Thyroid gland (tissue), 4 donors: ENCODE data around the gene RGP1. TPM values are rescaled to one million over a fixed set of nuclear protein-coding genes. Genes with fewer than 3 reads are reported as not detected.

Experiments
- DNase-seq, 2 donors: peaks; one replicate each; pipeline ENCODE4 v3.0.0-alpha.2; 2019
- H3K27ac ChIP-seq, 3 donors: fragments of 200-600 bp; sonication (generic); 1 replicate in 2 of 3; 2 replicates in 1 of 3; pipeline ENCODE4 v1.5.1; 2016 to 2019; ENCODE audit warnings: mild to moderate bottlenecking in 1 of 3, moderate library complexity in 1 of 3
- H3K27me3 ChIP-seq: fragments of 200-600 bp; sonication (generic); one replicate; pipeline ENCODE4 v1.5.1; 2019
- H3K36me3 ChIP-seq, 2 donors: fragments of 200-600 bp; sonication (generic); one replicate each; pipeline ENCODE4 v1.5.1; 2016 to 2019
- H3K4me1 ChIP-seq, 2 donors: fragments of 200-600 bp; sonication (generic); one replicate each; pipeline ENCODE4 v1.5.1; 2017 to 2019
- H3K4me3 ChIP-seq, 3 donors: fragments of 200-600 bp; sonication (generic); replicated peaks in 1 of 3; 1 replicate in 2 of 3; 2 replicates in 1 of 3; pipeline ENCODE4 v1.5.1; 2016; ENCODE audit warnings: mild to moderate bottlenecking in 1 of 3
- H3K9me3 ChIP-seq: fragments of 200-600 bp; sonication (generic); one replicate; pipeline ENCODE4 v1.5.1; 2017
- CTCF ChIP-seq, 6 experiments: fragments of 200-600 bp in 3 of 6; fragments of 450-650 bp in 3 of 6; sonication (generic) in 3 of 6; IDR thresholded peaks; one replicate each; pipeline ENCODE4 v1.5.1; 2016 to 2019; ENCODE audit warnings: antibody characterized with exemption in 6 of 6, mild to moderate bottlenecking in 2 of 6, inconsistent platforms in 1 of 6, moderate library complexity in 1 of 6
- POLR2A ChIP-seq, 2 donors: fragments of 450-650 bp; IDR thresholded peaks; one replicate each; pipeline ENCODE4 v1.6.1; 2017; ENCODE audit warnings: antibody characterized with exemption in 2 of 2, mild to moderate bottlenecking in 2 of 2, moderate library complexity in 1 of 2
- WGBS, 2 donors: methylation state at CpG; one replicate each; pipeline ENCODE4 v1.1.5; 2017; 5-methylcytosine and 5-hydroxymethylcytosine counted together
- intact Hi-C: fragments of 100-400 bp; cut with DNase I; formaldehyde crosslinking; loops from one replicate; pipeline ENCODE4 v1.15.1; 2023
- total RNA-seq, 4 donors: library from RNA; depleted of rRNA; stranded (reverse); fragments of >200 nt; gene quantifications; one replicate each; pipeline ENCODE4 v1.2.3, GENCODE V29; 2016

RGP1 gene
- total RNA-seq, 4 donors from 2014 or later: 25.4 to 34.0 (median 30.2) TPM

- peaks cover 11 to 14% of the 10 kb centered on the region in 2 donors for H3K4me1 ChIP-seq
- no peak for DNase-seq
- no peaks in the 10 kb centered on the region for H3K9me3 ChIP-seq
- H3K27me3 ChIP-seq: no peaks in the 10 kb centered on the region
- peaks cover 66 to 69% of the 10 kb centered on the region in 2 donors for H3K36me3 ChIP-seq
- TF ChIP-seq POLR2A (IDR thresholded peaks at IDR 0.05) (no peak), CTCF (IDR thresholded peaks at IDR 0.05) (no peak)
- no peak overlapping the region for H3K27ac ChIP-seq
- 86 to 94% methylated on average over 1 to 7 of the region's 7 CpGs for WGBS, 2 donors
- intact Hi-C loops: no loop called here
- H3K4me3 ChIP-seq: no peak overlapping the region
Measured at GRCh38 chr9:35737143-35737542, 11.9 kb upstream of the RGP1 start.

- no peak for TF ChIP-seq CTCF (IDR thresholded peaks at IDR 0.05)
- no peak for TF ChIP-seq POLR2A (IDR thresholded peaks at IDR 0.05)
- no peak for DNase-seq
- Histone ChIP-seq H3K36me3 (peaks cover 71 to 78% of the 10 kb centered on the region in 2 donors), H3K27ac (no peak overlapping the region), H3K27me3 (no peaks in the 10 kb centered on the region), H3K4me1 (peaks cover 8 to 10% of the 10 kb centered on the region in 2 donors), H3K4me3 (no peak overlapping the region), H3K9me3 (no peaks in the 10 kb centered on the region)
- intact Hi-C loops: no loop called here
- WGBS, 2 donors: 91 to 94% methylated on average over 4 of the region's 4 CpGs
Measured at GRCh38 chr9:35738186-35738585, 10.9 kb upstream of the RGP1 start.

GRCh38 chr9:35738924-35739323 is 10.2 kb upstream of the RGP1 start:
- peaks cover 77 to 86% of the 10 kb centered on the region in 2 donors for H3K36me3 ChIP-seq
- H3K27me3 ChIP-seq: no peaks in the 10 kb centered on the region
- H3K4me3 ChIP-seq: no peak overlapping the region
- no peak for DNase-seq
- WGBS, 2 donors: 86 to 95% methylated on average over 7 of the region's 7 CpGs
- H3K27ac ChIP-seq: no peak overlapping the region
- no peaks in the 10 kb centered on the region for H3K9me3 ChIP-seq
- H3K4me1 ChIP-seq: peaks cover 2% of the 10 kb centered on the region in 2 donors
- intact Hi-C loops: no loop called here
- TF ChIP-seq POLR2A (IDR thresholded peaks at IDR 0.05) (no peak), CTCF (IDR thresholded peaks at IDR 0.05) (no peak)

- Histone ChIP-seq H3K9me3 (no peaks in the 10 kb centered on the region), H3K27ac (no peak overlapping the region), H3K27me3 (no peaks in the 10 kb centered on the region), H3K36me3 (peaks cover 78 to 89% of the 10 kb centered on the region in 2 donors), H3K4me3 (no peak overlapping the region), H3K4me1 (no peaks in the 10 kb centered on the region)
- TF ChIP-seq CTCF (IDR thresholded peaks at IDR 0.05): no peak
- DNase-seq: no peak
- intact Hi-C loops: loop anchor here (10.0 kb wide), 1 partner anchor 85 kb away; the partner anchor contains the start of genes FAM221B and TMEM8B
- 91 to 100% methylated on average over 5 to 6 of the region's 6 CpGs for WGBS, 2 donors
Measured at GRCh38 chr9:35740243-35740642, 8.8 kb upstream of the RGP1 start.

- WGBS, 2 donors: 89 to 93% methylated on average over 7 of the region's 7 CpGs
- no peak for DNase-seq
- TF ChIP-seq POLR2A (IDR thresholded peaks at IDR 0.05) (no peak), CTCF (IDR thresholded peaks at IDR 0.05) (no peak)
- peaks cover 65 to 75% of the 10 kb centered on the region in 2 donors for H3K36me3 ChIP-seq
- H3K27me3 ChIP-seq: no peaks in the 10 kb centered on the region
- no peaks in the 10 kb centered on the region for H3K9me3 ChIP-seq
- intact Hi-C loops: loop anchor here (10.0 kb wide), 1 partner anchor 83 kb away; the partner anchor contains the start of genes FAM221B and TMEM8B
- H3K4me3 ChIP-seq: no peak overlapping the region
- peaks cover 10 to 13% of the 10 kb centered on the region in 2 donors for H3K4me1 ChIP-seq
- H3K27ac ChIP-seq: no peak overlapping the region
Measured at GRCh38 chr9:35741740-35742139, 7.3 kb upstream of the RGP1 start.
